Stimulated activated CD4-positive, alpha-beta T cell treated with anti-CD3 and anti-CD28 coated beads, Interleukin-4, amount 100 ng/mL, for 24 hours (primary cell): ENCODE results near the gene FBXW10.
"Not testable (repeated sequence)": the region's sequence is repeated elsewhere in the genome, so short reads cannot be mapped to it uniquely, and the experiment has no call there.

Source experiments
- DNase-seq: peaks from one replicate; pipeline ENCODE4 v3.0.0-alpha.2; 2020

Gene FBXW10, protein sequence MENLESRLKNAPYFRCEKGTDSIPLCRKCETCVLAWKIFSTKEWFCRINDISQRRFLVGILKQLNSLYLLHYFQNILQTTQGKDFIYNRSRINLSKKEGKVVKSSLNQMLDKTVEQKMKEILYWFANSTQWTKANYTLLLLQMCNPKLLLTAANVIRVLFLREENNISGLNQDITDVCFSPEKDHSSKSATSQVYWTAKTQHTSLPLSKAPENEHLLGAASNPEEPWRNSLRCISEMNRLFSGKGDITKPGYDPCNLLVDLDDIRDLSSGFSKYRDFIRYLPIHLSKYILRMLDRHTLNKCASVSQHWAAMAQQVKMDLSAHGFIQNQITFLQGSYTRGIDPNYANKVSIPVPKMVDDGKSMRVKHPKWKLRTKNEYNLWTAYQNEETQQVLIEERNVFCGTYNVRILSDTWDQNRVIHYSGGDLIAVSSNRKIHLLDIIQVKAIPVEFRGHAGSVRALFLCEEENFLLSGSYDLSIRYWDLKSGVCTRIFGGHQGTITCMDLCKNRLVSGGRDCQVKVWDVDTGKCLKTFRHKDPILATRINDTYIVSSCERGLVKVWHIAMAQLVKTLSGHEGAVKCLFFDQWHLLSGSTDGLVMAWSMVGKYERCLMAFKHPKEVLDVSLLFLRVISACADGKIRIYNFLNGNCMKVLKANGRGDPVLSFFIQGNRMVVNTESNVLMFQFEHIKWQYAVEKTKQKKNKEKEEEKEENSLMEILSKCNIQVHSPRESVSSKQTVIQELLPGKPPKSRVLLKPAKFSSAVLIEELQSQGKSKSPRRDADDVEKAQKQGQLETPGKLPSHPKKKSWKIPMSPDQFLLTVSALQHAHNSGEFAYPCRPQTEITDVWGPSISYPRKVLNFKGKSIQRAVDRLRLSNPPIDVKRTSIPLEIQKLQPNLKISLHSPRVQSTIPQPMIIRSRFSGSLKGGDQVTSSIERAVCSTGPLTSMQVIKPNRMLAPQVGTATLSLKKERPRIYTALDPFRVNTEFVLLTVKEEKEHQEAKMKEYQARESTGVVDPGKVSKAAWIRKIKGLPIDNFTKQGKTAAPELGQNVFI

DNA sequence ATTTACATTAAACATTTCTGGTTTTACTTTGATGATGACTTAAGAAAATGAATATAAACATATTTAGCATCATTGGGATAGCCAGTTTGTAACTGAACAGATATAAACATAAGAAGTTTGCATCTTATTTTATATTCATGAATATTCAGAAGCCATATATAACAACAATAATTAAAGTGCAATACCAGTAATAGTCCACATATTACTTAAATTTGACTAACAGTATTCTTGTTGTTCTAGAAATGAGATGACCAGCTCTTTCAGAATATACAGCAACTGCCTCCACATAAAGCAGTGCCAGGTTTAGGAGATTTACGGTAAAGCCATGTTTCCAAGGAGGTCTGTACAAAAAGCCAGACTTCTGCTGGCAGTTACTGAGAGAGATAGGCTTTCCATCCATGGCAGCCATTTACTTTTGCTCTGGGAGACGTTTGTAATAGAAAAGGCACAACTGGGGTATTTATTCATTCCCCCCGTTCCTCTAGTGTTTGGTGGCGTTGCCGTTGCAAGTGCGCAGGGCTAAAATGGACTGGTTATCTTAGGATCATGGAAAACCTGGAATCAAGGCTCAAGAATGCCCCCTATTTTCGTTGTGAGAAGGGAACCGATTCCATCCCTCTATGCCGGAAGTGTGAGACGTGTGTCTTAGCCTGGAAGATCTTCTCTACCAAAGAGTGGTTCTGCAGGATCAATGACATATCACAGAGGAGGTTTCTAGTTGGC is at the start of gene FBXW10:
Gene FBXW10, plus strand, starts transcription at position 356 of the 723 bp plus-strand sequence. Its CDS starts 191 bp downstream, at position 547.
- DNase-seq, result not testable (repeated sequence)

DNA sequence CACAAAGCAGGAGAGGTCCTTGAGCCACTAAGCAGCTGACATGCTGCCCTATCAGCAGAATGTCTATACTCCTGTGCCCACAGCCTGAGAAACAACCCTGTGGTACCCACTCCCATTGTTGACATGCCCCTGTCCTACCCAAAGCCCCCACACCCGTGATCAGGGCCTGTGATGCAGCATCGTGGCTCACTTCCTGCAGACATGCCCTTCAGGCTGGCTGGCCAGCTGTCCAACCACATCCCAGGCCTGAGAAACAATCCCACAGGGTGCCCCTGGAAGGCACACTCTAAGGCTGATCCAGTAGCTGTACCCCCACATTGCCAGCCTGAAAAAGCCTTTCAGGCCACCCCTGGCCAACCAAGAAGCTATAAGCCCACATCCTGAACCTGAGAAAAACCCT is 48.7 kb upstream of the FBXW10 start:
- DNase-seq, result not testable (repeated sequence)

DNA sequence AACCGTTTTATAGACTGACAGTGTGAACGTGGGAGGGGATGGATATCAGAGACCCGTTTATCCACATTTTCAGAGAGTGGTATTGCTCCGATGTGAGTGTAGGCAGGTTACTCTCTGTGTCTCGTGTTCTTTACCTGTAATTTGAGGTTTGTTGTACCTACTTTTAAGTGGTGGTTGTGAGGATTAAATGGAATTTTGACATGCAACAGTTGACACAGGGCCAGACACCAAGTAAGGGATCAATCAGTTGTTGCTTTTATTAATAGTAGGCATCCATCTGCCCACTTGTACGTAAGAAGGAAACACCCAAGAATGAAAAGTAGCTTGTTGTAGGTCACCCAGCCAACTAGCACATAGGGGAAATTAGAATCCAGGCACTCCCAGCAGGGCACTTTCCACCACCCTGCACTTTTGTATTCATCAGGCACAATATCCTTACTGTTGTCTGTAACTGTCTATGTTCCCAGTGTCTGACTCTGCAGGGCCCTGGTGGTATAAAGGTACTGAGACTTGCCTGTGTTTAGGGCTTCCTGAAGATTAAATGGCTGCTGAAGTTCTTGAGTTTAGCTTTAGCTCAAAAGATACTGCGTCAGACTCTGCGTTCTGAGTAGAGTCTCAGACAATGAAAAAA is 45.3 kb upstream of the FBXW10 start:
- DNase-seq, result not testable (repeated sequence)

DNA sequence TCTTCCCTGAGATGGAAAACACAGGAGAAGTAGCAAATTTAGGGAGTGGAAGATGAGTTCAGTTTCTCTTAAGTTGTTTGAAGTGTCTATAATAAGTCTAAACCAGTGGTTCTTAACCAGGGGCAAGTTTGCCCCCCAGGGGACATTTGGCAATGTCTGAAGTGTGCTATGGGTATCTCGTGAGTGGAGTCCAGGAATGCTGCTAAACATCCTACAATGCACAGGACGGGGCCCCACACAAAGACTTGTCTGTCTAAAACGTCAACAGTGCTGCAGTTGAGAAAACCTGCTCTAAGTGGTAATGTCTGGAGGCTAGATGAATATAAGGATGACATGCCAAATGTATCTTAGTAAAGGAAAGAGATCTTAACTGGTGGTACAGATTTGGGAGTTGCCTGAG is 37.9 kb upstream of the FBXW10 start:
- DNase-seq, result not testable (repeated sequence)

DNA sequence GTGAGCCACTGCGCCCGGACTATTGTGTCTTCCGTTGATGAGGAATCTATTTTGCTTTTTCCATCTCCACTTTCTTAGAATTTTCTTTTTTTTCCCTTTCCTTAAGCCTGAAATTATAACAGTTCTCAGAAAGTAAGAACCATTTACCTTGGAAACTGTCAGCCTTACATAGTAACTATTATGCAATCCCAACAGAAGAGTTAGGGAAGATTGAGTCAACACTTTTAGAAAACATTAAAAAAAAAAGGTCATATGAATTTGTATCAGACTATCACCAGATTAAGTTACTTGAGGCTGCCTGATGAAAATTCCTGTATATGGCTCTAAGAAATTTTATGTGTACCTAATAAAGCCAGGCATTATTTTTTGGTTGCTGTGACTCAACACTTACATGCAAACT is 35.6 kb upstream of the FBXW10 start:
- not testable (repeated sequence) for DNase-seq

DNA sequence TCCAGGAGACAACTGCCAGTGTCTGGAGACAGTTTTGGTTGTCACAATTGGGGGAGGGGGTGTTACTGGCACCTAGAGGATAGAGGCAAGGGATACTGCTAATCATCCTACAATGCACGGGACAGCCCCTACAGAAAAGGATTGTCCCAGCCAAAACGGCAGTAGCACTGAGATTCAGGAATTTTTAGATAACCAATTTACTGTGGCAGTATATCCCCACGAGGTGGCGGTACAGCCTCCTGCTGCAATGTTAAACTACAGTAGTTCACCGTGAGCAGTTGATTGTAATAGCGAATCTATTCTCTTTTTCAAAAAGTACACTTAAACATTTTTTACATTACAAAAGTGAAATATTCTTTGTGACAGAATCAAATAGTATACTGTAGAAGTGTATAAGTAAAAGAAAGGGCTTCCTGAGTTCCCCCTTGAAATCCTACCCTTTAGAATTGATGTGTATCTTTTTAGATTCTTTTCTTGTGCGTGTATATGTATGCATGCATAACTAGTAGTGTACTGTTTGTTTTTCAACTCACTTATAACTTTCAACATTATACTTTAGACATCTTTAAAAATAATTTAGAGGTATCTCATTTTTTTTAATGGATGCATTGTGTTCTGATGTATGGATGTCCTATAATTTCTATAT is 31.4 kb upstream of the FBXW10 start:
- peak; percentile 67 for DNase-seq

DNA sequence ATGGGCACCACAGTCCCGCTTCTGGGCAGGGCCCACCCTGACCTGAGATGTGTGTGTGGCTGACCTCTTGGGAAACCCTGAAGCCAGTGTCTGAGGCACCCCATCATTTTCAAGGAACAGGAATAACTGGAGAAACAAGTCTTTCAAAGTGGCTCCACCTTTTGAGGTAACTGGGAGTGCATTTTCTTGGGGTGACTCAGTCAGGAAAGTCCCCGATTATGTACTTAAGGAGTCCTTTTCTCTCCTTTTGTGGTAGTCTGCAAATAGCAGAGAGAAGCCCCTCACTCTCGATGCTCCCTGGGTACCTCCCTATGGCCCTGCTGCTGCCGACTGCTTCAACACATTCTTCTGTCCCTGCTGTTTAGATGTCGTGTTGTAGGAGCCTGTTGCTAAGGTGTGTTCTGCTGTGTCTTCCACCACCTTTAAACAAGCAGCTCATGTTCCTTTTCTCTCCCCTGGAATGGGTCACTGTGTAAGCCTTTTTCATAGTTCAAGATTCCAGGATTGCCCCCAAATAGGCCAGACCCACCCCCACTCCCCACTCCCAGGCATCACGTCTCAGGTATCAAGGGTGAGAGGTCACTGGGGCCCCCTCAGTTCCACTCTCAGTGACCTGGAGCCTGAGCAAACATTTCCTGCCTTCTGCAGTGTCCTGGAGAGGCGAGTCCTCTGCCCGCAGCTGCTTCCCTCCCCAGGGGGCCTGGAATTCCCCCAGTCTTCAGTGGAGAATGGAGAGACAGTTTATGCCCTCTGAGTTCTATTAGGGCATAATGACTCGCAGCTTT is 25.0 kb upstream of the FBXW10 start:
- DNase-seq, result not testable (repeated sequence)

DNA sequence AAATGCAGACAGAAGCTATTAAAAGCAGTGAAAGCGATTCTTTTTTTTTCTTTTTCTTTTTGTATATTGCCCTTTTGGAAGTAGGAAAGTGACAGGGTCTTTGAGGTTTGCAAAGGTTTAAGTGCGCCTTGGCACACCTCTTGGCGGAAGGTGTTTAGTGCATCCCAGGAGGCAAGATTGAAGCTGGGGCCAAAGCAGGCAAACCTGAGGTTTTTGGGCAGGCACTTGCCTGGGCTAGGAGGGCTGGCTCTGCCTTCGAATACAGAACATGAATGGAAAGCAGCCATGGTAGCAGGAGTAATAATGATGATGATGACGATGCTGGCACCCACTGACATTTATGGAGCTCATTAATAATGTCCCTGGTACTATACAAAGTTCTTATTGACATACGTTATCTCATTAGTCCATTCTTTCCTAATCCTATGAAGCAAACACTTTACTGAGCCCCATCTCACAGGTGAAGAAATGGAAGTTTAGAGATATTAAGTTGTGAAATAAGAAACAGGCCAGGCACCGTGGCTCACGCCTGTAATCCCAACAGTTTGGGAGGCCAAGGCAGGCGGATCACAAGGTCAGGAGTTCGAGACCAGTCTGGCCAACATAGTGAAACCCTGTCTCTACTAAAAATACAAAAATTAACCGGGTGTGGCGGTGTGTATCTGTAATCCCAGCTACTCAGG is 24.3 kb upstream of the FBXW10 start:
- not testable (repeated sequence) for DNase-seq

DNA sequence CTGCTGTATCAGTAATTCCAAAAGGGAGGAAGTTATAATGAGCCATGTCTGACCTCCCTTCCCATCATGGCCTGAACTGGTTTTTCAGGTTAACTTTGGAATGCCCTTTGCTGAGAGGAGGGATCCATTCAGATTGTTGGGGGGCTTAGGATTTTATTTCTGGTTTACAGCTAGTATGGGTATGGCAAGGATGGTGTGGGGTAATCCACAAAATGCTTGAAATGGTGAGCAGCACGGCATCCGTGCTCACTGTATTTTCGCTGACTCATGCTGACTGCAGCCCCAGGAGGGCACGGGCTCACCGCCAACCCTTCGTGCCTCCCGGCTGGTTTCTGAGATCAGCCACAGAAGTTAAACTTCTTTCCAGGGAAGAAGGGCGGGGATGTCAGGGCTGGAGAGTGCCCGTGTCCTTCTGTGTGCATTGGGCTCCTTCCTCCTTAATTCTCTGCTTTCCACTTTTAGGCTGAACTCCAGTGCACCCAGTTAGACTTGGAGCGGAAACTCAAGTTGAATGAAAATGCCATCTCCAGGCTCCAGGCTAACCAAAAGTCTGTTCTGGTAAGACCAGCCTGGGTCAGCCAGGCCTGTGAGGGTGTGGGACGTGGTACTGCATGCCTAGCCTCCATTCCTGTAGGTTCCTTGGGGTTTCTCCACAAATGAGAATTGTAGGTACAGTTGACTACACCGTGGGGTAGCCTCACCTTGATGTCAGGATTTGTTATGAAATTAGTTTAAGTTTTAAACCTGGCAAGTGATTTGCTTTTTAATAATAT is 21.9 kb upstream of the FBXW10 start:
- not testable (repeated sequence) for DNase-seq

DNA sequence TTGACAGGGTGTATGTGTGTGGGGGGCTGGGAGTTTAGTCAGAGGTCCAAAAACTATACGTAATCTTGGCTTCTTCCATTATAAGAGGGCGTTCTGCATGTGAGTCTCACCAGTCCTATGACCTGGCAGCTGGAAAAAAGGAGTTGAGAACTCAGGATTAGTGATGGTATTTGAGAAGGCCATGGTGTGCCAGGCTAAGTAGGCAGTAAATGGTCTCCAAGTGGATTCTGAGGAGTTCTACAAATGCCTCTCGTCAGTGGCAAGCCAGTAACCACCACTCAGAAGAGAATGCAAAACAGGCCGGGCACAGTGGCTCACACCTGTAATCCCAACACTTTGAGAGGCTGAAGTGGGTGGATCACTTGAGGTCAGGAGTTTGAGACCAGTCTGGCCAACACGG is 21.2 kb upstream of the FBXW10 start:
- DNase-seq, result not testable (repeated sequence)

DNA sequence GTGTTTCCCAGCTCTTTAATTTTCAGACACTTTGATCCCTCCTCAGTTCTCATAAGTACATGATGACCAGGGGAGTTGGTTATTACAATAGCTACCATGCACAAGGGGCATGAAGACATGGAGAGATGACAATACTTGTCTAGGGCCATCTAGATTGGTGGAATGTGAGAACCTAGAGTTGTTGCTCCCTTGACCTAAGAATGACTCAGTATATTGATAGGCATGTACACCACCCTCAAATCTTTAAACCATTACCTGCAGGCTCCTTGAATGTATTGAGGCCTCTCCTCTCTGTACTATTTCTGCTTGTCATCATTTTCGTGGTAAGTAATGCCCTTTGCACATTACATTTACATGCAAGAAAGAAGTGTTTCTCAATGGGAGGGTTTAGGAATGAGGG is 20.3 kb upstream of the FBXW10 start:
- DNase-seq, result not testable (repeated sequence)

DNA sequence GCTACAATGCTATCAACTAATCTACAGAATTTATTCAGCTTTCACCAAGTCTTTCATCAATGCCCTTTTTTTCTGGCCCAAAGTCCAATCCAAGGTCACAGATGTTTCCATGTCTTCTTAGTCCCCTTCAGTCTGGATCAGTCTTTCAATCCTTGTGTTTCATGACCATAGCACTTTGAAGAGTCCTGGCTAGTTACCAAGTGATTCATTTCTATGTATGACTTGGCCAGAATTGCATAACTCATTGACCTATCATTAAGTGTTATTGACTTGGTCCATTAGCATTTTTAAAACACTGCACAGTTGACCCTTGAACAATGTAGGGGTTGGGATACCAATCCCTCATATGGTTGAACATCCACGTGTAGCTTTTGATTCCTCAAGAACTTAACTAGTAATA is 11.4 kb upstream of the FBXW10 start:
- DNase-seq, result not testable (repeated sequence)

DNA sequence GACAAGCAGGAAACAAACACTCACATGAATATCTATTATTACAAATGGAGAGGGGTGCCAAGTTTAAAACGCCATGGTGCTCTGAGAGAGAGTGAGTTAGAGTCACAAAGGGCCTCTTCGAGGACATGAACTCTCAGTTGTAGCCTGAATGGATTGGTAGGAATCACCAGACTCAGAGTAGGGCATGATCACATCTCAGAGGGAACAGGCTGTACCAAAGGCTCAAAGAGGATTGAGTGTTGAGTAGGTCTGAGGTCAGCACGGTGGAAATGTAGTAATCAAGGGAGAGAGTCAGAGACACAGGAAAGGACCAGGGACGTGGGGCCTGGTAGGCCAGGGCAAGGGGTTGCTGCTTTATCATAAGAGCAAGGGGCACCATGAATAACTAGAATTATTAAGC is 10.5 kb upstream of the FBXW10 start:
- not testable (repeated sequence) for DNase-seq

DNA sequence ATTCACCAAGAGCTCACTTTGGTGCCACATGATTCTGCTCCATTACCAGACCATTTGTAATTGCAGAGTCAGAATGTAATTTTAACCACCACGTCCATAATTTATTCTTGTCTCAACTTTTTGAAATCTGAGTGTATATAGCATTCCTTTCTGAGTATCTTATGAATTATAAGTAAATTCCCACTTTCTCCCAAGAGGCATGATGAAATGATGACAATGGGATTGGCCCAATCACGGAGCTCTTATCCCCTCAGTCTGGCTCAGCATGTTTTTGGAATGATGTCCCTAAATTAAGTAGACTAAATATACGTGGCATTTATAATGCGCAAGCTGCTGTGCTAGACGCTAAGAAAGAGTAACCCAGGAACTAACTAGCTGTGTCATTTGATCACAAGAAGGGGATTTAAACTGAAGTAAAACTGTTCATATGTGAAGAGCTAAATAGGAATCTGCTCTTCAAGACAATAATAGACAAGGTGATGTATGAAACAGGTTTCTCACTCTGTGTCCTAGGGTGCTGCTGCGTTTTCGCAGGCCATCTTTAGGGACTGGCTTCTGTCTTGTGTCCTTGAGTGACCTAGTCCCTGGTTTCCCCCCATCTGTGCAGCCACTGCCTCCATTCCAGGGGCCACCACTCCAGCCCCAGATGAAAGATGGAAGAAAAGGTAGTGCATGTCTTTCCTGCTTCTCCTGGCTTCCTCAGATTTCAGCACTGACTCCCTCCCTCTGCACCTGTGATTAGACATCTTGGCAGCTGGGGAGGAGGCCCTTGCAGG is 4.0 kb upstream of the FBXW10 start:
- DNase-seq, result not testable (repeated sequence)

DNA sequence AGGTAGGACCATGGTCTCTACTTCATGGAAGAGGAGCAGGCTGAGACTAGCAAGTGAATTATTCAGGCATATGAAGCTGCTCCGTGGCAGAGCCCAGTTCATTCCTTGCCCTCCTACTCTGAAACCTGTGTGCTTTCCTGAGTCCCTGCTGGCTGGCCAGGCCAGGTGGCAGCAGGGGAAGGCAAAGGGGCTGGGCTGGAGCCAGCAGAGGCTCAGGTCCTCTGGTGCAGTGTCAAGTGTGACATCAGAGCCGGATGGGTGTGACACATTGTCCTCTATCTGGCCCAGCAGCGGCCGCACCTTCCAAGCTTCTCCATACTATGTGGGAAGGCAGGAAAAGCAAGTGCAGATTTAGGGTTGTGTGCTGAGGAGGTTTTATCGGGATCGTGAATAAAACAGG is 2.6 kb upstream of the FBXW10 start:
- DNase-seq, result not testable (repeated sequence)

DNA sequence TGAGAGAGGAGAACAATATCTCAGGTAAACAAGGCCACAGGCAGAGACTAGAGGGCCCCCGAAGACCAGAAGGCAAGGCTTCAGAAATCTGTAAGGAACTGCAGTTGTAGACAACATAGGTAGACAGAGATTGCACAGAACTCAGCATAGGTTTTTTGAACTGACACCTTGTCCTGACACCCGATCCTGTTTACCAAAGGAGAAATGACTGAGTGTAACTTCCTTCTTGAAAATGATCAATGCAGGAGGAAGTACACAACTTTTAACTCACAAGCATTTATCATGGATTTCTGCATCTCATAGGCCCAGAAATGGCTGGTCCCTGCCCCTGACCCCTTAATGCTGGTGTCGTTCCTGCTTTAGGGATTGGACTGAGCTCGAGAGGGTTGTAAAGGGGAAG is 872 bp downstream of the FBXW10 start:
- DNase-seq, result not testable (repeated sequence)

DNA sequence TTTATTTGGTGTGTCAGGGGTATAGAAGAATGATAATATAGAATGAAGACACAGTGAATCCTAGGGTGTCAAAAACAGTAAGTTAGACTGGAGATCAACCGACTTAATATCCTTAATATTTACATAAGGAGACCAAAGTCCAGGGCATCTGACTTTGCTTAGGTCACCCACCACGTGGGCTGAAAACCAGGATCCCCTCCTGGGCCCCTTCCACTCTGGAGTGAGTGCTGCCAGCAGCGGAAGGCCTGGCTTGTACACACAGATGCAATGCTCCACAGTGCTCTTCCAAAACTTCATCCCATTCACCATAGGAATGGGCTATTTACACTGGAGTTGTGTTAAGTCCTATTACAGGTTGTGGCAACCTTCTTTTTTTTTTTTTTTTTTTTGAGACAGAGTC is 2.7 kb downstream of the FBXW10 start:
- DNase-seq, result not testable (repeated sequence)

DNA sequence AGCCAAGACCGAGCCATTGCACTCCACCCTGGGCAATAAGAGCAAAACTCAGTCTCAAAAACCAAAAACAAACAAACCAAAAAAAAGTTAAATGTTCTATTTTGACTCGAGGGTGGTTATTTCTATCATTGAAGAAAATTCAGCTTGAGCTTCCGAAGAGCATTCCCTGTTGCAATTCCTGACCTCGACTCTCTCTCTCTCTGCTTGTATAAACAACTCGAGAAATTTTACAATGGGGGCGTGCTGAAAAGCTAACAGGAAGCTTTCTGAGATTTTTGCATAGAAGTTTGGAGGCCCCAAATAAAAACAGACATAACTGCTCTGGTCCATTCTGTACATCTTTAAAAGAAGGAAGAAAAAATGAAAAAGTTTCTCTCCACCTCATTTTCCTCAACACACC is 3.6 kb downstream of the FBXW10 start:
- DNase-seq, result not testable (repeated sequence)
